ENCODE results near the gene NMRAL1.

NMRAL1 gene

DNA sequence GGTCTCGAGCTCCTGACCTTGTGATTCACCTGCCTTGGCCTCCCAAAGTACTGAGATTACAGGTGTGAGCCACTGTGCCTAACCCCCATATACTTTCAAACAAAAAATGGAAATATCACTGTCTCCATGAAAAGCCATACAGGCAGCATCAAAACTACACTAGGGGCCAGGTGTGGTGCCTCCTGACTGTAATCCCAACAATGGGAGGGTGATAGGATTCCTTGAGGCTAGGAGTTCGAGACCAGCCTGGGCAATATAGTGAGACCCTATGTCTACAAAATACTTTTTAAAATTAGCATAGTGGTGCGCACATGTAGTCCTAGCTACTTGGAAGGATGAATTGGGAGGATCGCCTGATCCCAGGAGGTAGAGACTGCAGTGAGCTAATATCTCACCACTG, 17.5 kb upstream of the NMRAL1 start:
- H3K36me3 Mint-ChIP-seq (ENCODE audit: low read depth), result peaks cover 38% of the 10 kb centered on the region
- H3K27ac Mint-ChIP-seq, result no peak overlapping the region
- peaks cover 40% of the 10 kb centered on the region for H3K4me1 Mint-ChIP-seq (ENCODE audit: low read depth)
- H3K9me3 Mint-ChIP-seq, result no peaks in the 10 kb centered on the region
- H3K4me3 Mint-ChIP-seq, result no peak overlapping the region
- H3K27me3 Mint-ChIP-seq (ENCODE audit: low read depth), result no peaks in the 10 kb centered on the region

GRCh38 chr16:4489030-4489429, 14.6 kb upstream of the NMRAL1 start:
- Mint-ChIP-seq H3K4me1 (ENCODE audit: low read depth) (peaks cover 43% of the 10 kb centered on the region), H3K4me3 (peak overlapping the region; percentile 76), H3K36me3 (ENCODE audit: low read depth) (peaks cover 45% of the 10 kb centered on the region), H3K27me3 (ENCODE audit: low read depth) (no peaks in the 10 kb centered on the region), H3K9me3 (no peaks in the 10 kb centered on the region), H3K27ac (peak overlapping the region; percentile 96)

DNA sequence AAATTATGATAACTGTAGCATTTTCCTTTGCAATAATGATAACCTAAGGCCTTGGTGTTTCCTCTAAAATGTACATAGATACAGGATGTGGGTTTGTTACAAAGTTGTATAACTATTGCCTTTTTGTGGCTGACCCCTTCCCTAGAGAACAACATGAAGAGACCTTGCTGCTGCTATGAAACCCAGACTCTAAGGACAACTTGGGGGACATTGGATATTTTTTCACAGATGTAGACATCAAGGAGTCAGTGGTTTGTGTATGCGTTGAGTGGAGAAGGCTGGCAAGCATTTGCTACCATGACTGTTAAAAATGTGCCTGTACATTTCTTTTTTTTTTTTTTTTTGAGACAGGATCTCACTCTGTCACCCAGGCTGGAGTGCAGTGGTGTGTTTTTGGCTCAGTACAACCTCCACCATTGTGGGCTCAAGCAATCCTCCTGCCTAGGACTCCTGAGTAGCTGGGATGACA, 14.1 kb upstream of the NMRAL1 start:
- Mint-ChIP-seq H3K27ac (peak overlapping the region; percentile 96), H3K4me3 (peak overlapping the region; percentile 76), H3K9me3 (no peaks in the 10 kb centered on the region), H3K4me1 (ENCODE audit: low read depth) (peaks cover 42% of the 10 kb centered on the region), H3K27me3 (ENCODE audit: low read depth) (no peaks in the 10 kb centered on the region), H3K36me3 (ENCODE audit: low read depth) (peaks cover 44% of the 10 kb centered on the region)

DNA sequence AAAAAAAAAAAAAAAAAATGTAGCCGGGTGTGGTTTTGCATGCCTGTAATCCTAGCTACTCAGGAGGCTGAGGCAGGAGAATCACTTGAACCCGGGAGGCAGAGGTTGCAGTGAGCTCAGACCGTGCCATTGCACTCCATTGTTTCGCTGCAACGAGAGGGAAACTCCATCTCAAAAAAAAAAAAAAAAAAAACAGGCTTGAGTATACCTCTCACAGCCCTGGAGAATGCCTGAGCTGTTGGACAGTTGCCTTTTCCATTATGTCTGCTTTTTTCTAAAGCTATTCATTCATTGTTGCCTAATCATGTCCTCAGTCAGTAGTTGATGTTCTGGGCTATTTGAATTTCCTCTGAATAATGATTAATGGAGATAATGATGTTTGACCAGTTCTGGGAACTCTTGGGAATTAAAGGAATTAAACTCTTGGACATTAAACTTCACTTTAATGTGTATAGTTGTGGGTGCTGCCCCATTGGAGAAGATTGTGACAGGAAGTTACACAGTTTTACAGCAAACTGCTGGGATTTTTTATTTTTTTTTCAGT, 13.6 kb upstream of the NMRAL1 start:
- peaks cover 39% of the 10 kb centered on the region for H3K4me1 Mint-ChIP-seq (ENCODE audit: low read depth)
- no peaks in the 10 kb centered on the region for H3K27me3 Mint-ChIP-seq (ENCODE audit: low read depth)
- H3K36me3 Mint-ChIP-seq (ENCODE audit: low read depth), result peaks cover 39% of the 10 kb centered on the region
- H3K27ac Mint-ChIP-seq, result peak overlapping the region; percentile 96
- no peaks in the 10 kb centered on the region for H3K9me3 Mint-ChIP-seq
- H3K4me3 Mint-ChIP-seq, result peak overlapping the region; percentile 76

DNA sequence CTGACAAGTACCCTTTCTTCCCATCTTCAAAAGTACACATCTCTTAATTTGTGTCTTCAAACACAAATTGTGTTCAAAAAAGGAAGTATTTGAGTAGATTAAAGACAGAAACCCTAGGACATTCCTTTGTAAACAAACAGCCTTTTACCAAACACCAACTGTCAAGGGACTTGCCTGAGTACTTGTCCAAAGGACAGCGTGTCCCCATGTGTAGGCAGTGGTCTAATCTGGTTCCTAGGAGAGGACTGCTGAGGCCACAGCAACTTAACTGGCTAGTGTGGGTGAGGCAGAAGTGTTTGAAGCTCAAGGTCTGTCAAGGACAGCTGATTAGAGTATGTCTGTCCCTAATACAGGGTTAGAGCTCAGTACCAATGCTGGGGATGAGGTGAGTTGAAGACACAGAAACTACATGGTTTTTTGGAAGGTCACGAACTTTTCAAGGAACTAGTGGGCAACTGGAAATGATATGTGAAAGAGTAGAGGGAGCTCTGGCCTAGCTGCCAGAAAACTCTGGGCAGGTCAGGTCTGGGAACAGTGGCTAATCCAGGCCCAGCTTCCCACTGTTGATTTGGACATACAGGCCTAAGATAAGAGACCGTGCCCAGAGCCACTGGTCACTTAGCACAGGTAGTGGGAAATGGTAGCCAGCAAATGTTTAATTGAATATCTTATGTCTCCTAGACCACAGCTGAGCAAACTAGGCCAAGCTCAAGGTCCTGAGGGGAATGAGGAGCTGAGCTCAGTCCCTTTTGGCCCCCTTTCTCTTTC, 11.9 kb upstream of the NMRAL1 start:
- peaks cover 48% of the 10 kb centered on the region for H3K4me1 Mint-ChIP-seq (ENCODE audit: low read depth)
- H3K9me3 Mint-ChIP-seq, result no peaks in the 10 kb centered on the region
- H3K27ac Mint-ChIP-seq, result peak overlapping the region; percentile 72
- no peaks in the 10 kb centered on the region for H3K27me3 Mint-ChIP-seq (ENCODE audit: low read depth)
- peaks cover 39% of the 10 kb centered on the region for H3K36me3 Mint-ChIP-seq (ENCODE audit: low read depth)
- H3K4me3 Mint-ChIP-seq, result no peak overlapping the region

DNA sequence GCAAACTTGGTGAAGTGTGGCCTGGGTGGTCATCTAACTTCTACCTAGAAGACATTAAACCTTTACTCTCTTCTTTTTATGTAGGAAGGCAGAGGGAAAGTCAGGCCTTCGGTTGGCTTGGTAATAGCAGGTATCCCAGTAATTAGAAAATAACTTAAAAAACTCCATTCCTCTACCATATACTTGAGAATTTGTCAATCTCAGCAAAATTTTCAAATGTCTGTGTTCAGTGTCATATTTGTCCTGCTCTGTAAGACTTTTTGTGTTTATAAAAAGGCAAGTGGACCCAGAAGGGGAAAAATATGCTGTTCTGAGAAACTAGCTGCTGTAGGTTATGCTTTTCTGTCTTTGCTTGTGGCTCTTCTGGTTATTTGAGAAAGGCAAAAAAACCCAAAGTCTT, 7.5 kb upstream of the NMRAL1 start:
- peaks cover 23% of the 10 kb centered on the region for H3K36me3 Mint-ChIP-seq (ENCODE audit: low read depth)
- peak overlapping the region; percentile 27 for H3K27ac Mint-ChIP-seq
- no peaks in the 10 kb centered on the region for H3K27me3 Mint-ChIP-seq (ENCODE audit: low read depth)
- H3K4me3 Mint-ChIP-seq, result no peak overlapping the region
- H3K4me1 Mint-ChIP-seq (ENCODE audit: low read depth), result peaks cover 33% of the 10 kb centered on the region
- H3K9me3 Mint-ChIP-seq, result no peaks in the 10 kb centered on the region

- peak overlapping the region; percentile 8 for H3K4me3 Mint-ChIP-seq
- peaks cover 33% of the 10 kb centered on the region for H3K4me1 Mint-ChIP-seq (ENCODE audit: low read depth)
- no peaks in the 10 kb centered on the region for H3K27me3 Mint-ChIP-seq (ENCODE audit: low read depth)
- no peaks in the 10 kb centered on the region for H3K9me3 Mint-ChIP-seq
- peak overlapping the region; percentile 53 for H3K27ac Mint-ChIP-seq
- peaks cover 23% of the 10 kb centered on the region for H3K36me3 Mint-ChIP-seq (ENCODE audit: low read depth)
Measured at GRCh38 chr16:4481526-4481925, 7.1 kb upstream of the NMRAL1 start.

DNA sequence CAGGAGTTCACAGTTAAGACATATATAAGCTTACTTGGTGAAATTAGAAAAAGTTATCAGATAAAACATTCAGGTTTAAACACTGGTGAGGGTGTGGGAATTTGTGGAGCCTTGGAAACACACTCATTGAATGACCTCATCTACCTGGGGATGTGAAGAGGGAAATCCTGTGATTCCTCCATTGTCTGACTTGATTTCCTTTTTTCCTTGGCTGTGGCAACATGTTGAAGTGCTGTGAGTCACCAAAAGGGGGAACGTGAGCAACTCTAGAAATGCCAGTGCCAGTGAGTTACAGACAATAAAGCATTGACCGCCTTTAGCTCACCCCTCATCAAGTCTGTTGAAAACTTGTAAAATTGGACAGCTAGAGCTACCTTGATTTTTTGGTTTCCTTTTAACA, 3.5 kb upstream of the NMRAL1 start:
- H3K27ac Mint-ChIP-seq, result peak overlapping the region; percentile 62
- H3K36me3 Mint-ChIP-seq (ENCODE audit: low read depth), result peaks cover 14% of the 10 kb centered on the region
- no peaks in the 10 kb centered on the region for H3K27me3 Mint-ChIP-seq (ENCODE audit: low read depth)
- H3K9me3 Mint-ChIP-seq, result no peaks in the 10 kb centered on the region
- peaks cover 31% of the 10 kb centered on the region for H3K4me1 Mint-ChIP-seq (ENCODE audit: low read depth)
- peak overlapping the region; percentile 89 for H3K4me3 Mint-ChIP-seq

DNA sequence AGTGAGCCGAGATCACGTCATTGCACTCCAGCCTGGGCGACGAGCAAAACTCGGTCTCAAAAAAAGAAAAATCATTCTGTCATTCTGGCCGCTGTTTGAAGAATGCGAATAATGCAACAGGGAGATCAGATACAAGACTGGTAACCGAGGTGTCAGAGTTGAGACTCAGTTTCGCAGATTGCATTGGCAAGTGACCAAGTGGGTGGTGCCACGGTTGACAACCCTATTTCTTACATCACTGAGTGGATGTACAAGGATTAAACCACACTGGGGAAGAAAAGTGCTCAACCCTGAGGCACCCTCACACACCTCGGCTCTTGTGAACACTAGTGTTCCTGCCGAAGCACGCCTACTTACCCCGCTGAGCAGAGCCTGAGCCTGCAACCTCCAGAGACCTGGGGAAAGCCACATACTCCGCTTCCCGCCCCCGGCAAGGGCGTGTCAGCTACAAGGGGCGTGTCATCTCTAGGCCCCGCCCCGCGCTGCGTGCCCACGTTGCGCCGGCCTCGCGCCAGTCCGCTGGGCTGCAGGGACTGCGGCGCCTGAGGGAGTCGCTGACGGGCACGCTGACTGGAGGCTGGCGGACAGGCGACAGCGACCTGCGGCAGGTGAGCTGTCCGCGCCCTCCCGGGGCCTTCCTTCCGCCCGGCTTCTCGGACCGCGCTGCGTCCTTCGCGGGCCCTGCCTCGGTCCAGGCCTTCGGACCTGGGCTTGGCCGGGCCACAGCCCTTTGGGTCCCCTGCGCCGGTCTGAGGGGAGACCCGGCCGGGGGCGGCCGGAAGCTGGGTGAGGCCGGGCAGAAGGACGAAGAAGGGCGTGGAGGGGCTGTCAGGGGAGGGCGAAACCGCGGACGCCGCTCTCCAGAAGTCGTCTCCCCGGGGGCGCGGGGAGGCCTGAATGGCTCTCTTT, 1.7 kb upstream of the NMRAL1 start, which contains the start of gene HMOX2:
Gene HMOX2, plus strand, starts transcription at position 519 of the 909 bp plus-strand sequence. CDS start 29,127 bp downstream, outside the sequence.
- H3K4me3 Mint-ChIP-seq, result peak within 1 kb of the TSS; percentile 89
- H3K27ac Mint-ChIP-seq, result peak within 1 kb of the TSS; percentile 88
- H3K4me1 Mint-ChIP-seq (ENCODE audit: low read depth), result peaks cover 20% of the 10 kb centered on the region
- no peaks in the 10 kb centered on the region for H3K9me3 Mint-ChIP-seq
- H3K27me3 Mint-ChIP-seq (ENCODE audit: low read depth), result no peaks in the 10 kb centered on the region
- peaks cover 9% of the 10 kb centered on the region for H3K36me3 Mint-ChIP-seq (ENCODE audit: low read depth)

- no peaks in the 10 kb centered on the region for H3K9me3 Mint-ChIP-seq
- peaks cover 12% of the 10 kb centered on the region for H3K4me1 Mint-ChIP-seq (ENCODE audit: low read depth)
- H3K36me3 Mint-ChIP-seq (ENCODE audit: low read depth), result peaks cover 2% of the 10 kb centered on the region
- H3K27ac Mint-ChIP-seq, result no peak overlapping the region
- H3K4me3 Mint-ChIP-seq, result peak overlapping the region; percentile 52
- no peaks in the 10 kb centered on the region for H3K27me3 Mint-ChIP-seq (ENCODE audit: low read depth)
Measured at GRCh38 chr16:4472880-4473279, 1.5 kb downstream of the NMRAL1 start.

DNA sequence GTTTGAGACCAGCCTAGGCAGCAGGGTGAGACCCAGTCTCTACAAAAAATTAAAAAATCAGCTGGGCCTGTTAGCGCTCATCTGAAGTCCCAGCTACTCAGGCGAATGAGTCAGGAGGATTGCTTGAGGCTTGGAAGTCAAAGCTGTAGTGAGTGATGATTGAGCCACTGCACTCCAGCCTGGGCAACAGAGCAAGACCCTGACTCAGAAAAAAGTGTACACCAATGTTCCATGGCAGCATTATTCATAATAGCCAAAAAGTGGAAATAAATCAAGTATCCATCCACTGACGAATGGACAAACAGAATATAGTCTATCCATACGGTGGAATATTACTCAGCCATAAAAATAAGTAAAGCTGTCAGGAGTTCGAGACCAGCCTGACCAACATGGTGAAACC, 2.6 kb downstream of the NMRAL1 start:
- H3K36me3 Mint-ChIP-seq (ENCODE audit: low read depth), result no peaks in the 10 kb centered on the region
- H3K9me3 Mint-ChIP-seq, result no peaks in the 10 kb centered on the region
- peaks cover 8% of the 10 kb centered on the region for H3K4me1 Mint-ChIP-seq (ENCODE audit: low read depth)
- no peaks in the 10 kb centered on the region for H3K27me3 Mint-ChIP-seq (ENCODE audit: low read depth)
- no peak overlapping the region for H3K4me3 Mint-ChIP-seq
- no peak overlapping the region for H3K27ac Mint-ChIP-seq

GRCh38 chr16:4468972-4469371, 5.5 kb downstream of the NMRAL1 start:
- Mint-ChIP-seq H3K27me3 (ENCODE audit: low read depth) (no peaks in the 10 kb centered on the region), H3K4me1 (ENCODE audit: low read depth) (peaks cover 11% of the 10 kb centered on the region), H3K36me3 (ENCODE audit: low read depth) (peaks cover 9% of the 10 kb centered on the region), H3K4me3 (no peak overlapping the region), H3K27ac (no peak overlapping the region), H3K9me3 (no peaks in the 10 kb centered on the region)

DNA sequence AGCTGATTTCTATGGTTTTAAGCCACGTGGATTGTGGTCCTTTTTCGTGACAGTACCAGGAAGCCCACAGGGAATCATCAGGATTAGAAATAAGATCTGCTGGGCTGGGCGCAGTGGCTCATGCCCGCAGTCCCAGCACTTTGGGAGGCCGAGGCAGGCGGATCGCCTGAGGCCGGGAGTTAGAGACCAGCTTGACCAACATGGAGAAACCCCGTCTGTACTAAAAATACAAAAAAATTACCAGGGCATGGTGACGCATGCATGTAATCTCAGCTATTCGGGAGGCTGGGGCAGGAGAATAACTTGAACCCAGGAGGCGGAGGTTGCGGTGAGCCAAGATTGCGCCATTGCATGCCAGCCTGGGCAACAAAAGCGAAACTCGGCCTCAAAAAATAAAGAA, 6.5 kb downstream of the NMRAL1 start:
- no peaks in the 10 kb centered on the region for H3K27me3 Mint-ChIP-seq (ENCODE audit: low read depth)
- H3K9me3 Mint-ChIP-seq, result no peaks in the 10 kb centered on the region
- H3K4me1 Mint-ChIP-seq (ENCODE audit: low read depth), result peaks cover 9% of the 10 kb centered on the region
- H3K36me3 Mint-ChIP-seq (ENCODE audit: low read depth), result peaks cover 9% of the 10 kb centered on the region
- no peak overlapping the region for H3K4me3 Mint-ChIP-seq
- H3K27ac Mint-ChIP-seq, result no peak overlapping the region

DNA sequence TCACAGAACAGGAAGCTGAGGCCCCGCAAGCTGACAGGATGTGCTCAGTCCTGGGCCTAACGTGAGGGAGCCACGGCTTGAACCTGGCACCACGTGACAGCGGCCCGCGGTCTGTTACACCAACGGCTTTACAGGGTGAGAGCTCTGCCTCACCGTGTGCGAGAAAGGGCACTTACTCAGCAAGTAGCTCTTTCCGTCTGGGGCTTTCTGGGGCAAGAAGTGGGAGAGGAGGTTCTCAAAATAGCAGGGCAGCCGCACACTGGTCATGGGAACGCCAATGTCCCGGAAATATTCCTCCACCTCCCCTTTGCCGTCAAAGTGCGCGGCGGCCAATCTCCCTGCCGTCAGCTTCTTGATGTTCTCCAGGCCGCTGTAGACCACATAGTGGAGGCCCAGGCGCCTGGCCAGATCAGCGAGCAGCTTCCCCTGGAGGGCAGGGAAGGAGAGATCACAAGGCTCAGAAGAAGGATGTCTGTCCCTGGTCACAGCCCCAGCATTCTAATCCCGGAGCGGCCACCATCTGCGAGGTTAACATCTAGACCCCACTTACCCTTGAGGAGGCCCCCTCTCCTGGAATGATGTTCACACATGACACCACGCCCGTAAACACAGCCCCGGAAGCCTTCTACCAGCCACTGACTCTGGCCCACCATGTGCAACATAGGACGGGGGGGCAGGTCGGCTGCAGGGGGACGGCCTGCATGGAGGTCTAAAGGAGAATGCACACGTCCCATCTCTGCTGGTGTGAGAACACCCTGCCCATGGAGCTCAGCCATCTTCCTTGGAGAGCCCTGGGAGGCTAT, 8.2 kb downstream of the NMRAL1 start:
- H3K36me3 Mint-ChIP-seq (ENCODE audit: low read depth), result peaks cover 9% of the 10 kb centered on the region
- peak overlapping the region; percentile 59 for H3K27ac Mint-ChIP-seq
- no peak overlapping the region for H3K4me3 Mint-ChIP-seq
- H3K4me1 Mint-ChIP-seq (ENCODE audit: low read depth), result peaks cover 9% of the 10 kb centered on the region
- H3K9me3 Mint-ChIP-seq, result no peaks in the 10 kb centered on the region
- H3K27me3 Mint-ChIP-seq (ENCODE audit: low read depth), result no peaks in the 10 kb centered on the region
